HL-60 (cell line): ENCODE results near the gene NDUFAF8.

Source experiments
- CTCF ChIP-seq: IDR thresholded peaks from one replicate; pipeline ENCODE4 v1.5.1; 2011; ENCODE audit warnings: low read length, control low read depth, inconsistent platforms; ENCODE audit not compliant: insufficient read depth
- GABPA ChIP-seq: IDR thresholded peaks from 2 replicates; pipeline ENCODE4 v1.6.1; 2012; ENCODE audit warnings: low read depth
- POLR2AphosphoS5 ChIP-seq: IDR thresholded peaks from 2 replicates; pipeline ENCODE4 v1.6.1; 2012; ENCODE audit warnings: low read depth
- REST ChIP-seq: IDR thresholded peaks from 2 replicates; pipeline ENCODE4 v1.6.1; 2012; ENCODE audit warnings: low read depth; ENCODE audit not compliant: insufficient replicate concordance
- SPI1 ChIP-seq: IDR thresholded peaks from 2 replicates; pipeline ENCODE4 v1.6.1; 2012; ENCODE audit warnings: low read depth, mild to moderate bottlenecking, borderline replicate concordance

GRCh38 chr17:81230043-81230820 lies 8.9 kb upstream of the NDUFAF8 start:
- TF ChIP-seq CTCF: no peak
- no peak for TF ChIP-seq POLR2AphosphoS5
- TF ChIP-seq REST: no peak
- TF ChIP-seq SPI1: no peak
- no peak for TF ChIP-seq GABPA
